Measurements from ENCODE around the gene CYTIP.

GRCh38 chr2:157466764-157467163 lies 22.9 kb upstream of the CYTIP start:
- no peak for TF ChIP-seq CTCF (IDR thresholded peaks at IDR 0.05)
- no peak for TF ChIP-seq POLR2A (IDR thresholded peaks at IDR 0.05)

Data from lower leg skin (tissue), 3 donors.